Peyer's patch (tissue), 4 donors: ENCODE measurements around the gene LGI1. TPM values are rescaled to one million over a fixed set of nuclear protein-coding genes. Genes with fewer than 3 reads are reported as not detected.

ENCODE experiments used
- DNase-seq, 3 donors: peaks; one replicate each; pipeline ENCODE4 v3.0.0-alpha.2; 2017 to 2019
- H3K27ac ChIP-seq, 4 donors: fragments of 200-600 bp; sonication (generic); one replicate each; pipeline ENCODE4 v1.5.1; 2016 to 2019
- H3K27me3 ChIP-seq, 2 donors: fragments of 200-600 bp; sonication (generic); one replicate each; pipeline ENCODE4 v1.5.1; 2019
- H3K36me3 ChIP-seq, 3 donors: fragments of 200-600 bp; sonication (generic); one replicate each; pipeline ENCODE4 v1.5.1; 2016 to 2019
- H3K4me1 ChIP-seq, 4 donors: fragments of 200-600 bp; sonication (generic); one replicate each; pipeline ENCODE4 v1.5.1; 2016 to 2019
- H3K4me3 ChIP-seq, 4 donors: fragments of 200-600 bp; sonication (generic); 1 replicate in 3 of 4; 2 replicates in 1 of 4; pipeline ENCODE4 v1.5.1; 2016 to 2019; ENCODE audit warnings: mild to moderate bottlenecking in 1 of 4
- H3K9me3 ChIP-seq, 4 donors: fragments of 200-600 bp; sonication (generic); one replicate each; pipeline ENCODE4 v1.5.1; 2016 to 2019; ENCODE audit warnings: mild to moderate bottlenecking in 1 of 4
- POLR2A ChIP-seq, 2 donors: fragments of 450-650 bp; IDR thresholded peaks; one replicate each; pipeline ENCODE4 v1.5.1; 2017; ENCODE audit warnings: antibody characterized with exemption in 2 of 2, mild to moderate bottlenecking in 2 of 2, moderate library complexity in 2 of 2
- total RNA-seq, 4 donors: library from RNA; depleted of rRNA; stranded (reverse); fragments of >200 nt; gene quantifications; one replicate each; pipeline ENCODE4 v1.1.0, GENCODE V29; 2016
- TF ChIP-seq, protein P1 (sequence below), 6 experiments: fragments of 450-650 bp in 4 of 6; fragments of 200-600 bp in 2 of 6; sonication (generic) in 1 of 6; IDR thresholded peaks; one replicate each; pipeline ENCODE4 v1.5.1; 2017 to 2019; ENCODE audit warnings: antibody characterized with exemption in 6 of 6, mild to moderate bottlenecking in 3 of 6, moderate library complexity in 1 of 6

Gene LGI1
- total RNA-seq, 4 donors from 2014 or later, result 1.1 to 1.9 TPM; not detected in 2

GRCh38 chr10:93799155-93799708, 41.5 kb downstream of the LGI1 start:
- no peak for DNase-seq
- no peaks in the 10 kb centered on the region for H3K9me3 ChIP-seq
- H3K27me3 ChIP-seq, result no peaks in the 10 kb centered on the region
- no peaks in the 10 kb centered on the region for H3K4me1 ChIP-seq
- H3K4me3 ChIP-seq, result no peak overlapping the region
- no peaks in the 10 kb centered on the region for H3K36me3 ChIP-seq
- TF ChIP-seq POLR2A (IDR thresholded peaks at IDR 0.05), result no peak
- TF ChIP-seq, protein P1, sequence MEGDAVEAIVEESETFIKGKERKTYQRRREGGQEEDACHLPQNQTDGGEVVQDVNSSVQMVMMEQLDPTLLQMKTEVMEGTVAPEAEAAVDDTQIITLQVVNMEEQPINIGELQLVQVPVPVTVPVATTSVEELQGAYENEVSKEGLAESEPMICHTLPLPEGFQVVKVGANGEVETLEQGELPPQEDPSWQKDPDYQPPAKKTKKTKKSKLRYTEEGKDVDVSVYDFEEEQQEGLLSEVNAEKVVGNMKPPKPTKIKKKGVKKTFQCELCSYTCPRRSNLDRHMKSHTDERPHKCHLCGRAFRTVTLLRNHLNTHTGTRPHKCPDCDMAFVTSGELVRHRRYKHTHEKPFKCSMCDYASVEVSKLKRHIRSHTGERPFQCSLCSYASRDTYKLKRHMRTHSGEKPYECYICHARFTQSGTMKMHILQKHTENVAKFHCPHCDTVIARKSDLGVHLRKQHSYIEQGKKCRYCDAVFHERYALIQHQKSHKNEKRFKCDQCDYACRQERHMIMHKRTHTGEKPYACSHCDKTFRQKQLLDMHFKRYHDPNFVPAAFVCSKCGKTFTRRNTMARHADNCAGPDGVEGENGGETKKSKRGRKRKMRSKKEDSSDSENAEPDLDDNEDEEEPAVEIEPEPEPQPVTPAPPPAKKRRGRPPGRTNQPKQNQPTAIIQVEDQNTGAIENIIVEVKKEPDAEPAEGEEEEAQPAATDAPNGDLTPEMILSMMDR (IDR thresholded peaks at IDR 0.05), result no peak
- no peak overlapping the region for H3K27ac ChIP-seq

DNA sequence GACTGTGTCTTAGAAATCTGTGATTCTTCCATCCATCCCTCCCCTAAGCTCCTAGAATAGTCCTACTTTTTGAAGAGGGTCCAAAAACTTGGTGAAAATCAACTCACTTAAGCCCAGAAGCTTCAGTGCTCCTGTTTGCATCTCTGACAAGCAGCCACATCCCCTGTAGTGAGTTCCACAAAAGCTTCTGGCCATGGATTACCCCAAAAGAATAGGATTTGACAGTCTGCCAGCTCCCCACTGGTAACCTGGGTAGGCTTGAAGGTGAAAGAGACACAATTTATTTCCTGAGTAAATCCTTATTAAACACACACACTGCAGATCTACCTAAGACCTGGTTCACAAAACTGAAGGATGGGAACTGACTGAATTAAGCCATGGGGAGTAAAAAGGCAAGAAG, 46.5 kb downstream of the LGI1 start:
- no peaks in the 10 kb centered on the region for H3K4me1 ChIP-seq
- no peak for TF ChIP-seq POLR2A (IDR thresholded peaks at IDR 0.05)
- TF ChIP-seq, protein P1 (IDR thresholded peaks at IDR 0.05), result no peak
- H3K27me3 ChIP-seq, result no peaks in the 10 kb centered on the region
- no peaks in the 10 kb centered on the region for H3K9me3 ChIP-seq
- H3K27ac ChIP-seq, result no peak overlapping the region
- H3K4me3 ChIP-seq, result no peak overlapping the region
- no peaks in the 10 kb centered on the region for H3K36me3 ChIP-seq
- DNase-seq, result no peak

GRCh38 chr10:93806903-93807302, 49.2 kb downstream of the LGI1 start:
- Histone ChIP-seq H3K4me3 (no peak overlapping the region), H3K27ac (no peak overlapping the region), H3K4me1 (no peaks in the 10 kb centered on the region), H3K27me3 (no peaks in the 10 kb centered on the region), H3K9me3 (no peaks in the 10 kb centered on the region), H3K36me3 (no peaks in the 10 kb centered on the region)
- TF ChIP-seq, protein P1 (IDR thresholded peaks at IDR 0.05), result no peak
- TF ChIP-seq POLR2A (IDR thresholded peaks at IDR 0.05), result no peak
- no peak for DNase-seq

DNA sequence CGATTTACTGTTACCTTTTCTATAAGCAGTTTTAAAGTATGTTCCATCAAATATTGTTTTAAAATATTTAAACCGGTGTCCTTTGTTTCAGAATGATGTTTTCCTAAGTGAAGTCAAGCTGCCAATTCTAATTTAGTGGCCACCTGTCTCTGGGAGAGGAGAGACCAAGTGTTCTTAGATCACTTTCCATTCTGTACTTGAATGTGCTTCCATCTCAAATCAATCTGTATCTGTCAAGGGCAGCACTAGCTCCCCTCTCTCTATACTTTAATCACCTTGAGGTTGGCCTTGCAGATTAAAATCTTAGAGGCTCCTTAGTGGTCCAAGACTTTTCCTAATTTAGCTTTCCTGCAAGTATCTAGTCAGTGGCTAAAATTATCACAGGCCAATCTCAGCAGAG, 49.6 kb downstream of the LGI1 start:
- no peak overlapping the region for H3K27ac ChIP-seq
- DNase-seq, result no peak
- H3K9me3 ChIP-seq, result no peaks in the 10 kb centered on the region
- no peaks in the 10 kb centered on the region for H3K4me1 ChIP-seq
- no peak overlapping the region for H3K4me3 ChIP-seq
- TF ChIP-seq, protein P1 (IDR thresholded peaks at IDR 0.05), result no peak
- TF ChIP-seq POLR2A (IDR thresholded peaks at IDR 0.05), result no peak
- H3K36me3 ChIP-seq, result no peaks in the 10 kb centered on the region
- no peaks in the 10 kb centered on the region for H3K27me3 ChIP-seq

DNA sequence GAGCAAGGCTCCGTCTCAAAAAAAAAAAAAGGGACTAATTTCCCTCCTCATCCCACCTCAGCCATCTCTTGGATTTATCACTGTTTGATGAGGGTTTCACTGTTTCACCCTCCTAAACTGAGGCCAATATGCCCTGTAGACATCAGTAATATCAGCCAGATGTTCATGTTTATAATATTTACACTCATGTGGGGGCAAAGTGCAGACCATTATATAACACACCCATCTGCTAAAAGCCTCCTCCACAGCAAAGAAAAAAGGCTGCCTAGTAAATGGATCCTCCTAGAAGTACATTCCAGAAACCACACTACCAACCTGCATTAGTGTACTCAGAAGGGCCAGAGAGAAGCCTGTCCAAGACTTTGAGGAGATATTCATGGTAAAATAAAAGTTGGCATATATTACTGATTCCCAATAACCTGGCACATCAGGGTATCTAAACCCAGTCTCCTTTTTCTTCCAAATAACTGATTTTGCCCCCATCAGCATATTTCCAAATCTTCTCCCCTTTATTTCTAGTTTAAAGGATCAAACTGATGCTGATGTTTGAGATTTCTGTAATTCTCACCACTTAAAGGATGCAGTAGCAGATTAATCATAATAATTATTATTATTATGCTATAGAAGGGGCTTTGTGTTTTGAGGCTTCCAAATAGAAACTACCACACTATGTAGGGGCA, 55.1 kb downstream of the LGI1 start:
- Histone ChIP-seq H3K4me1 (no peaks in the 10 kb centered on the region), H3K27me3 (no peaks in the 10 kb centered on the region), H3K27ac (no peak overlapping the region), H3K36me3 (no peaks in the 10 kb centered on the region), H3K9me3 (no peaks in the 10 kb centered on the region), H3K4me3 (no peak overlapping the region)
- no peak for DNase-seq
- TF ChIP-seq, protein P1 (IDR thresholded peaks at IDR 0.05), result no peak
- TF ChIP-seq POLR2A (IDR thresholded peaks at IDR 0.05), result no peak
